ENCODE results near the gene CTPS2.

GRCh38 chrX:16756724-16757123 is 44.3 kb upstream of the CTPS2 start:
- TF ChIP-seq, protein P1, sequence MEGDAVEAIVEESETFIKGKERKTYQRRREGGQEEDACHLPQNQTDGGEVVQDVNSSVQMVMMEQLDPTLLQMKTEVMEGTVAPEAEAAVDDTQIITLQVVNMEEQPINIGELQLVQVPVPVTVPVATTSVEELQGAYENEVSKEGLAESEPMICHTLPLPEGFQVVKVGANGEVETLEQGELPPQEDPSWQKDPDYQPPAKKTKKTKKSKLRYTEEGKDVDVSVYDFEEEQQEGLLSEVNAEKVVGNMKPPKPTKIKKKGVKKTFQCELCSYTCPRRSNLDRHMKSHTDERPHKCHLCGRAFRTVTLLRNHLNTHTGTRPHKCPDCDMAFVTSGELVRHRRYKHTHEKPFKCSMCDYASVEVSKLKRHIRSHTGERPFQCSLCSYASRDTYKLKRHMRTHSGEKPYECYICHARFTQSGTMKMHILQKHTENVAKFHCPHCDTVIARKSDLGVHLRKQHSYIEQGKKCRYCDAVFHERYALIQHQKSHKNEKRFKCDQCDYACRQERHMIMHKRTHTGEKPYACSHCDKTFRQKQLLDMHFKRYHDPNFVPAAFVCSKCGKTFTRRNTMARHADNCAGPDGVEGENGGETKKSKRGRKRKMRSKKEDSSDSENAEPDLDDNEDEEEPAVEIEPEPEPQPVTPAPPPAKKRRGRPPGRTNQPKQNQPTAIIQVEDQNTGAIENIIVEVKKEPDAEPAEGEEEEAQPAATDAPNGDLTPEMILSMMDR (IDR thresholded peaks at IDR 0.05 in 8 of 11, conservative IDR thresholded peaks at IDR 0.05 in 3 of 11): no peak
- no peak for TF ChIP-seq POLR2AphosphoS5 (IDR thresholded peaks at IDR 0.05)

Data from spleen (tissue), 7 donors.